GM21367 (cell line): ENCODE results near the gene DCAF15.
A peak's percentile ranks its signal among the peaks of the same experiment; 100 is the strongest.

Experiments used
- ATAC-seq: cut with Tn5 transposase; IDR thresholded peaks from one replicate; pipeline ENCODE4 v1.9.1; 2021; ENCODE audit not compliant: unreplicated experiment

Gene DCAF15

GRCh38 chr19:13992025-13992424, 39.7 kb downstream of the DCAF15 start:
- no peak for ATAC-seq

DNA sequence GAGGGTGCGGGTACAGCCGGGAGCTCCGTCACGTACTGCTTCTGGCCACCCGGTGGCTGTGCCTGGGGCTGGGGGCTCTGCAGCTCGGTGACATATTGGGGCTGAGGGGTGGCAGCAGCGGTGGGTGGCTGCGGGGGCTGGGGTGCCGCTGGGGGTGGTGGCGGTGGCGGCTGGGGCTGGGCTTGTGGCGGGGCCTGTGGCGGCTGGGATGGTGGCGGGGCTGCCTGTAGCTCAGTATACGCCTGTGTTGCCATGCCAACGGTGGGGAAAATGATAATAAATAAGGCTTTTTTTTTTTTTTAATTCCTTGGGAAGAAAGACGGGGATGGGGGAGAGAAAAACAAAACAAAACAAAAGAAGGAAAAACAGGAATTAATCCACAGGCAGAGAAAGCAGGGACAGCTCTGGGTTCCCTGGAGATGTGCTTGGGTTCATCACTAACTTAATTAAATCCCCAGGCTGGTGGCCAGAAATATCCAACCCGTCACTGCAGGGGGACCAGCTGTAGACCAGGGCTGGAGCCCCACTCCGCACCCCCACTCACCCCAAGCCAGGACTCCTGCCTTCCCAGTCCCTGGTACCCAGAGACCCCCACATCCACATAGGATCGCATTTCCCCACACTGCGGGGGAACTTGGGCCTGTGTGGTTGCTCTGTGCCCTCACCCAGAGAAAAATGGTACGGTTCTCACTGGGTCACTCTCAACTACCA, 41.4 kb downstream of the DCAF15 start:
- no peak for ATAC-seq

DNA sequence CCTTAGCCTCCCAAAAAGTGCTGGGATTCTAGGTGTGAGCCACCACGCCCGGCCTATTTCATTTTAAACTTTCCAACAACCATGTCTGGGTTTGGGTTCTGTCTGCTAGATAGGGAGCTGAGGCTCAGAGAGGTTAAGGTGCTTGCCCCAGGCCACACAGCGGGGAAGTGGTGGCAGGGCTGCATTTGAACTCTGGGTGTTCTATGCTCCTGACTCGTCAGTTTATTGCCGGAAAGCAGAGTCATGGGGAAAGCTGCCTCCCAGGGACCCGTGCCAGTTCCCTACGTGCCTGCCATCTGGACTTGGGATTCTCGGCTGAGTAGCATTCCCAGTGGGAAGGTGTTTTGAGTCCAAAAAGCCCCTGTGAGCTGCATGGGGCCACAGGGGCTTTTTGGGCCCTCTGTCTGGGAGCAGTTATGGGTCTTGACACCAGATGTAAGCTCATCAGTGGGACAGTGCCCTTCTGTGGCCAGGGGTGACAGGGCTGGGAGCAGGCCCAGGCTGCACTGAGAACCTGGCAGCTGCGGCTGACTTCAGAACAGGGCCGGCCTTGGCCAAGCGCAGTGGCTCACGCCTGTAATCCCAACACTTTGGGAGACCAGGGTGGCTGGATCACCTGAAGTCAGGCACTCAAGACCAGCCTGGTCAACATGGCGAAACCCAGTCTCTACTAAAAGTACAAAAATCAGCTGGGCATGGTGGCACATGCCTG, 42.9 kb downstream of the DCAF15 start:
- ATAC-seq, result no peak

DNA sequence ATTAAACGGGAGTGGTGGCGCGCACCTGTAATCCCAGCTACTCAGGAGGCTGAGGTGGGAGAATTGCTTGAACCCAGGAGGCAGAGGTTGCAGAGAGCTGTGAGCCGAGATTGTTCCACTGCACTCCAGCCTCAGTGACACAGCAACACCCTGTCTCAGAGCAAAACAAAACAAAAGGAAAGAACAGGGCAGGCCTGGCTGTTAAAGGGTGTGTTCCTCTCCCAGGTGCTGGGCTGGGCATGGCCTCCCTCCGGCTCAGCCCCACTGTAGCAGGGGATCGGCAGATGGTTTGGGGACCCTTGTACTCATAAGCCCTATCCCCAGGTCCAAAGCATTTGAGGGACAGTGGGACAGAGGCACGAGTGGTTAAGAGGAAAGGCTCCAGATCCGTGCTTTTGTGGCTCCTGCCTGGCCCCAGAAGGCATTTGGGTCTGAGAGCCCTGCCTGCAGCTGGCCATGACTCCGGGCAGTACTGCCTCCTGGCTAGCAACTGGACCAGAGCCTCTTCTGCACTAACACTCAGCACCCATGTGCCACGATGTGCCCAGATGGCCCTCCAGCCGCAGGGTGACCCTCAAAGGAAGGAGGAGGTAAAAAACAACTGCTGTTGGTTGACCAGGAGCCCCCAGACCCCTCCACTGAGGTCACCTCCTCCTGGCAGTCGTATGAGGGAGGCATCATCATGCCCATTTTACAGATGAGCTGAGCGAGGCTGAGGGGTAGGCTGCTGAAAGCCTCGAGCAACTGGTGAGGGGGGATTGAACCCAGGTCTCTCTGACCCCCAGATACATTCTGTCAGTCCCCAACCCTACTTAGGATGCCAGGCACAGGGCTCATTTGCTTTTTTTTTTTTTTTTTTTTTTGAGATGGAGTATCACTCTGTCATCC, 43.8 kb downstream of the DCAF15 start:
- ATAC-seq, result no peak

DNA sequence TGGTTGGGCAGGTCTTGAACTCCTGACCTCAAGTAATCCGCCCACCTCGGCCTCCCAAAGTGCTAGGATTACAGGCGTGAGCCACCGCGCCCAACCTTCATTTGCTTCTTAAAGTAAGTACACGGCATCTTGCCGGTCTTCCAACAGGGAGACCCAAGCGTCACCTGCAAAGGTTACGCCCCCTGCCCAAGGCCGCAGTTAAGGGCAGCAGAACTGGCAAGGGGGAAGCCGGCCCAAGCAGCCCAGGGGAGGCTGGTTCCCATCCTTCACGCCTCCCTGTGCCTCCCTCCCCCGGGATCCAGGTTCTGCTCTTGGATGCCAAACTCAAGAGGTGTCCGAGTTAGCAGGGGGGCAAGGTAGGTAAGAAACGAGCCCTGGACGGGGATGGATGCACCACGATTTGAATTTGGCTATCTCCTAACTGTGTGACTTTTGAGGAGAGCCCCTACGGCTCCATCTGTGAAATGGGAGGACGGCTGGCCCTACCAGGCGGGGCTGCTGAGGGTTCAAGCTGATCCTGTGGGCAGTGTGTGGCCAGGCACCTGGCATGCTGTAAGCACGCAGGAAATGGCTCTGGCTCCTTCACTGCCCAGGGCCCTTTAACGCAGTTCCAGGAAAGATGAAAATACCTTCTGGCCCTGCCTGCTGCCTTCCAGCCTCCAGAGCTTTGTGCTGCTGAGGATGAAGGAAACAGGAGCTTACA, 44.8 kb downstream of the DCAF15 start:
- no peak for ATAC-seq

DNA sequence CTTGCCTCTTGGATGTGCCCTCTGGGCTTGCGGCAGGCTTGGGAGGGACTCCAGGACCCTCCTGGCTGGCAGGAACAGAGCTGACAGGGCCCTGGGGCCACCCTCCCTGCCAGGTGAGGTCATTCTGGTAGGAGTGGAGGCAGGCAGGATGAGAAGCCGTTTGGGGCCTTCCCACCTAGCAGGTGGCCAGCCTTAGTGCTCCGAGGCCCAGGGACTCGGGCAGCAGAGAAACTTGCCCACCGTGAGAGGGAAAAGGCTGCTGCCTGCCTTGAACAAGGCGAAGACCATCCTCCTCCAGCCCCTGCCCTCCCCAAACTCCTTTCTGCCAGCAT, 45.3 kb downstream of the DCAF15 start:
- ATAC-seq, result no peak

- no peak for ATAC-seq
These were observed 46.1 kb downstream of the DCAF15 start for GRCh38 chr19:13998426-13998825.

DNA sequence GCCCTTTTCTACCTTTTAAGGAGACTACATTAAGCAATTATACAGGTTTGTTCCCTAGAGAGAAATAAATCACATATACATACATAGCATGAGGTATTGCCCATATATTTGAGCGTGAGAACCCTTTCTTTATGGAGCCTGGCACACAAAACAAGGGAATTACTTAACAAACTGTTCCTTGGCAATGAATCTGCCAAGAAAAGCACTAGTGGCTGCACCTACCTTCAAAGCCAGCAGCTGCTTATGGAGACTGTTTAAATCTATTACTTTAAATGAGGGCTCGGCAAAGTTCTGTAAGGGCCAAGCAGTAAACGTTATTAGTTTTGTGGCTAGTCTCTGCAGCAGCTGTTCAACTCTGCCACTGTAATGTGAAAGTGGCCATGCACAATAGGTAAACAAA, 46.8 kb downstream of the DCAF15 start:
- no peak for ATAC-seq

DNA sequence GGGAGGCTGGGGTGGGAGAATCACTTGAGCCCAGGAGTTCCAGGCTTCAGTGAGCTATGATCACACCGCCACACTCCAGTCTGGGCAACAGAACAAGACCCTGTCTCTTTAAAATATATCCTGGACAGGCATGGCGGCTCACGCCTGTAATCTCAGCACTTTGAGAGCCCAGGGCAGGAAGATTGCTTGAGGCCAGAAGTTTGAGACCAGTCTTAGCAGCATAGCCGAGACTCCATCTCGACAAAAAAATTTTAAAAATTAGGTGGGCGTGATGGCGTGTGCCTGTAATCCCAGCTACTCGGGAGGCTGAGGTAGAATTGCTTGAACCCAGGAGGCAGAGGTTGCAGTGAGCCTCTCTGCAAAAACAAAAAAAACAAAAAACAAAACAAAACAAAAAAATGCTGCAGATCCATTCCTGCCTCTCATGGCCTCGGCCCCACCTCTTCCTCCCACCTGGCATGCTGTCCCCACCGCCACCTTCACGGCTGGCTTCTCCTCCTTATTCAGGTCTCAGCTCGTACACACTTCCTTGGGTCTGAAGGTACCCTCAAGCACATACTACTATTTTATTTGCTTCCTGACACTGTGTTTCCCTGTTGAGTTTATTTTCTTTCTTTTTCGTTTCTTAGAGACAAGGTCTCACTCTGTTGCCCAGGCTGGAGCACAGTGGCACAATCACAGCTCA, 48.5 kb downstream of the DCAF15 start:
- ATAC-seq, result no peak

DNA sequence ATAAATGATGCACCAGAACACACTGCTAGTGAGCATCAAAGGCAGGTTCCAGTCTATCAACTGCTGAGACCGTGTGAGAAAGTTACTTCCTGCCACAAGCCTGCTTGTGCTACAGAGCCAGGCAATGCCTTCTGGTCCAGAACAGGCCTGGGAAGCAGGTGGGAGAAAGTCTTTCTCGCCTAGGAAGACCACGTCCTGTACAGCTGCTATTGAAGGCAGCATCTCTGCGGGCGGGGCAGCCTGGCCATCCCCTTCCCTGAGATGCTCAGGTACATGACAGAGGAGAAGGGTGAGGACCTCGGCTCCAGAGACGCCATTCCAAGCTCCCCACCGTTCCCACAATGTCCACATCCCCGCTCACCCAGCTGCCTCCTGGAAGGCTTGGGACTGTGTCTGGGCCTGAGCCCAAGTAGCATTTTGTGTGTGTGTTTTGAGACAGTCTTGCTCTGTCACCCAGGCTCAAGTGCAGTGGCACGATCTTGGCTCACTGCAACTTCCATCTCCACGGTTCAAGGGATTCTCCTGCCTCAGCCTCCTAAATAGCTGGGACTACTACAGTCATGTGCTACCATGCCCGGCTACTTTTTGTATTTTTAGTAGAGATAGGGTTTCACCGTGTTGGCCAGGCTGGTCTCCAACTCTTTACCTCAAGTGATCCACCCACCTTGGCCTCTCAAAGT, 50.4 kb downstream of the DCAF15 start:
- ATAC-seq, result no peak

GRCh38 chr19:14003251-14004055, 51.1 kb downstream of the DCAF15 start:
- ATAC-seq, result no peak

DNA sequence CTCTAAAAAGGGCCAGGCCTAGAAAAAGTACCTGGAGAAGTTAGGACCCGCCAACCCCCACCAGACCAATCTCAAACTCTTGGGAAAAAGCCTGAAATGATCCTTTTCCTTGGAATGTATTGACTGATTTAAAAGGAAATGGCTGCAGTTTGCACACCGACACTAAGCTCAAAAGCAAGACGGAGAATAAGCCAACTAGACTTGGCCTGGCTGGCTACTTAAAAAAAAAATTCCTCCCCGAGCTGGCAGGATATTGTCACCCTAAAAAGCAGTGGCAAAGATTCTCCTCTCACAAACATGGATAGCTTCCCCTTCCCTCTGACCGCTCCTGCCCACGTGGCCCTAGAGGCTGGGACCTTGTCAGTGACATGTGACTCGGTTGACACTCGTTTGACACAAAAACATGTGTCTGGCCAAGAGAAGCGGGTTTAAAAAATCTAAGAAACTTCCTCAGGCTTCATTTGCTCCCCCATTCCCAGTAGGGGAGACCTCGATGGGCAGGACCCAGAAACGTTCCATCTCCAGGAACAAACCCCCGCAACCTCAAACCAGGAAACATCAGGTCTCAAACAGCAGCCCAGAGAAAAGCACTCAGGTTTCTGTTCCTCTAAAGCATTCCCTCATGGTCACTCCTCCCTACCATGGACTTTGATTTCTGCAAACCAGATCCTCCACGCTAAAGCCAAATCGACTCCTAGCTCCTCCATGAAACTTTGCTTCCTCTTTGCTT, 52.5 kb downstream of the DCAF15 start:
- no peak for ATAC-seq

DNA sequence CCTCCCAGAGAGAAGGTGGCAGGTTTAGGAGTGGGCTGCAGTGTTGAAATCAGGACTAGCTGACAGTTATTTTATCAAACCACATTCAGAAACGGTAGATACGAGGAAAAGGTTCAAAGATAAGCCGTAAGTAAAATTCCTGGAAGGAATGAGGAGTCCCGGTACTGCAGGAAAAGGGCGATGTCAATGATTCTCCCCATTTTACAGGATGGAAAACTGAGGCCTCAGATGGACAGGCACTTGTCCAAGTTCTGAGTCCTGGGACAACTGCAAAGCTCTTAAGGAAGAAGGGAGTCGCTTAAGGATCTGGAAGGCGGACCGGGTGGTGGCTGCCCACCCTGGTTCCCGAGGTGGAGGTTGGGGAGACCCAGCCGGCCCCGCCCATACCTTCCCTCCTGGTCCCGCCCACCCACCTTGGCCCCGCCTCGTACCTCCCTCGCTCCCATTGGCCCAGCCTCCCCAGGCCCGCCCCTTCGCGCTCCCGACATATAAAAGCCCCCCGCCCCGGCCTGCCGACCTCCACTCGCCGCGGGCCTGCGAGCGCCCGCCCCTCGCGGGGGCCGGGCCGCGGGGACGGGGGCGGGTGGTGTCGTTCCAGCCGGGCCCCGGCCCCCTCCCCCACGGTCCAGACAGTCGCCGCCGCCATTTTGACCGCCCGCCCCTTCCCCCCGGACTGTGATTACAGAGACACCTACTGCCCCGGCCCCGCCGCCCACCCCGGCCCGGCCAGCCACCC, 53.2 kb downstream of the DCAF15 start:
- ATAC-seq, result no peak

DNA sequence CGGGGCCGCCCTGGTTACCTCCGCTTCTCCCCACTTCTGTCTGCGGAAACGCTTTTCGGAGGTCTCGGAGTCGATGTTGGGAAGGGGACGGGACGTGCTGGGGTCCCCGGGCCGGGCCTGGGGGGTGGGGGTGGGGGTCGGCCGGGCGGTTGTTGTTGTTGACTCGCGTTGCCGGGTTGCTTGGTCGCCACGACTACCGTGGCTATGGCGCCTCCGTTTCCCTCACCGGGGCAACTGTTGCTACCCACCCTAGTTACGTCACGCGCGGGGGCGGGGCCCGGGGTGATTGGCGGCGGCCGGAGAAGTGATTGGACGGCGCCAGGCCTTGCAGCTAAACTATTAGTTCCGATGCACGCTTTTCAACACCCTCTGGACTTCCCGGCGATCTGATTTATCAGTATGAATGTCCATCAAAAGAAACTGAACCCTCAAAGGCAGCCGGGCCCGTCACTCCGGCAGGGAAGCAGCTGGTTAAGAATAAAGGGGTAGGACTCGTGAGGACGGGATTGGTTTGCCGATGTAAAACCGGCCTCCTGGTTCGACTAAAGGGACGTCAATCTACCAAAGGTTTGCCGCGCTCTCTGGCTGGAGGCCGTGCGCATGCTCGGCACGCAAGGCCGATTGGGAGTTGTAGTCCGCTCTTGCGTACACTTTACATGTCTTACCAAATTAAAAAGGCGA, 53.9 kb downstream of the DCAF15 start, which contains the start of gene RFX1:
RFX1 (minus strand) TSS at position 236 of the 681 bp plus-strand sequence. CDS start 12,477 bp downstream, outside the sequence.
- peak; percentile 57 for ATAC-seq

GRCh38 chr19:14006766-14007562, 54.7 kb downstream of the DCAF15 start:
- peak; percentile 27 for ATAC-seq
